Measurements from ENCODE around the gene CD36.

DNA sequence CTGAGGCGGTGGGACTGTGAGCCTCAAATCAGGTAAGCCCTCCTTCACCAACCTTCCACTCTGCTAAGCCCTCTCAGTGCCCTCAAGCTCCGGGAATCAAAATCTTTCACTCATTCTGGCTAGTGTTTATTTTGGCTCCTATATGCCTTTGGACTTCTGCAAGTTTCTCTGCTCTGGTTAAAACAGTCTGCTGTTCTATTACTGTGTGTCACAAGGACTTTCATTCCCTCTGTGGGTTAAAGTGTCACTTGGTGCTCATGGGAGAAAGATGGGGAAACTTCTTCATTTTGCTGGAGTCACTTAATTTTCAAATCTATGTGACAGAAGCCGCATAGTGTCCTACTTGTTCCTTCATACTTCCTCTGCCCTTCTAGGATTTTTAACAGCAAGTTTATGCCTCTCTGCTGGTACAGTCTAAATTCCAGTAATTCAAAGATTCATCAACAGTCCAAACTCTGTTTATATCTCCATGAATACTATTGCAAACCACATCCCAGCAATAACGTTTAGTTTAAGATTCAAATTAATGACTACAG lies 61.3 kb downstream of the CD36 start:
- no peak for TF ChIP-seq TCF7 (CRISPR knock-in tag; IDR thresholded peaks at IDR 0.05; ENCODE audit: low read depth)
- TF ChIP-seq, protein P1, sequence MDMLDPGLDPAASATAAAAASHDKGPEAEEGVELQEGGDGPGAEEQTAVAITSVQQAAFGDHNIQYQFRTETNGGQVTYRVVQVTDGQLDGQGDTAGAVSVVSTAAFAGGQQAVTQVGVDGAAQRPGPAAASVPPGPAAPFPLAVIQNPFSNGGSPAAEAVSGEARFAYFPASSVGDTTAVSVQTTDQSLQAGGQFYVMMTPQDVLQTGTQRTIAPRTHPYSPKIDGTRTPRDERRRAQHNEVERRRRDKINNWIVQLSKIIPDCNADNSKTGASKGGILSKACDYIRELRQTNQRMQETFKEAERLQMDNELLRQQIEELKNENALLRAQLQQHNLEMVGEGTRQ (CRISPR knock-in tag; IDR thresholded peaks at IDR 0.05) = no peak
- TF ChIP-seq, protein P2, sequence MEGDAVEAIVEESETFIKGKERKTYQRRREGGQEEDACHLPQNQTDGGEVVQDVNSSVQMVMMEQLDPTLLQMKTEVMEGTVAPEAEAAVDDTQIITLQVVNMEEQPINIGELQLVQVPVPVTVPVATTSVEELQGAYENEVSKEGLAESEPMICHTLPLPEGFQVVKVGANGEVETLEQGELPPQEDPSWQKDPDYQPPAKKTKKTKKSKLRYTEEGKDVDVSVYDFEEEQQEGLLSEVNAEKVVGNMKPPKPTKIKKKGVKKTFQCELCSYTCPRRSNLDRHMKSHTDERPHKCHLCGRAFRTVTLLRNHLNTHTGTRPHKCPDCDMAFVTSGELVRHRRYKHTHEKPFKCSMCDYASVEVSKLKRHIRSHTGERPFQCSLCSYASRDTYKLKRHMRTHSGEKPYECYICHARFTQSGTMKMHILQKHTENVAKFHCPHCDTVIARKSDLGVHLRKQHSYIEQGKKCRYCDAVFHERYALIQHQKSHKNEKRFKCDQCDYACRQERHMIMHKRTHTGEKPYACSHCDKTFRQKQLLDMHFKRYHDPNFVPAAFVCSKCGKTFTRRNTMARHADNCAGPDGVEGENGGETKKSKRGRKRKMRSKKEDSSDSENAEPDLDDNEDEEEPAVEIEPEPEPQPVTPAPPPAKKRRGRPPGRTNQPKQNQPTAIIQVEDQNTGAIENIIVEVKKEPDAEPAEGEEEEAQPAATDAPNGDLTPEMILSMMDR (IDR thresholded peaks at IDR 0.05) = no peak
- no peak for TF ChIP-seq FOXJ3 (CRISPR knock-in tag; IDR thresholded peaks at IDR 0.05; ENCODE audit: borderline replicate concordance)
- TF ChIP-seq, protein P3, sequence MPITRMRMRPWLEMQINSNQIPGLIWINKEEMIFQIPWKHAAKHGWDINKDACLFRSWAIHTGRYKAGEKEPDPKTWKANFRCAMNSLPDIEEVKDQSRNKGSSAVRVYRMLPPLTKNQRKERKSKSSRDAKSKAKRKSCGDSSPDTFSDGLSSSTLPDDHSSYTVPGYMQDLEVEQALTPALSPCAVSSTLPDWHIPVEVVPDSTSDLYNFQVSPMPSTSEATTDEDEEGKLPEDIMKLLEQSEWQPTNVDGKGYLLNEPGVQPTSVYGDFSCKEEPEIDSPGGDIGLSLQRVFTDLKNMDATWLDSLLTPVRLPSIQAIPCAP (CRISPR knock-in tag; IDR thresholded peaks at IDR 0.05) = no peak
- TF ChIP-seq CREB1 (CRISPR knock-in tag; IDR thresholded peaks at IDR 0.05) = no peak
- no peak for TF ChIP-seq SMAD3 (CRISPR knock-in tag; IDR thresholded peaks at IDR 0.05; ENCODE audit: borderline replicate concordance)

Data from WTC11 (cell line).